ENCODE measurements around the gene MDM4. TPM values are rescaled to one million over a fixed set of nuclear protein-coding genes. Genes with fewer than 3 reads are reported as not detected.

The MDM4 gene
- total and polyA plus RNA-seq, 2 donors (not counting 3 experiments of a cell fraction or from before 2014, with no cell fraction given), result 11.7 to 67.0 TPM

DNA sequence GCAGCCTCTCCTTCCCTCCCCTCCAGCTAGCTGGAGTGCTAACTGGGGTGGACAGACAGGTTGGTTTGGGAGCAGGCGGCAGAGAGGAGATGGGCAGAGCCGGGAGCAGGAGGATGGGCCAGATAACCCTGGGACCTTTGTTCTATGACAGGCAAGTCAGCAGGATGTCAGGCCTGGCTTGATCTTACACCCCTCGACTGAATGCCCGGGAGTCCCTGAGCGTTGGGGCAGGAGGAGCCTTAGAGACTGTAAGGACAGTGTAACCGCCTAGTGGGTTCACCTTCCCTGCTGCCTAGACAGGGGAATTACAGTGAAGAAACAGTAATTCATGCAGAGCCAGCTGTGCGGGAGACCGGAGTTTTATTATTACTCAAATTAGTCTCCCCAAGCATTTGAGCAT is 60.2 kb downstream of the MDM4 start:
- no peaks in the 10 kb centered on the region for H3K9me3 ChIP-seq (replicated peaks; ENCODE audit: control insufficient read depth, insufficient read depth, low read length)
- CTCF ChIA-PET, result interaction anchor here (1.0 to 3.4 kb wide), 3 partner anchors 10 to 232 kb away, joined by 4 to 29 read pairs (median 18); no protein-coding TSS in a partner anchor
- TF ChIP-seq JUN (IDR thresholded peaks at IDR 0.05; ENCODE audit: borderline replicate concordance, insufficient read depth, insufficient read length, low read depth) (no peak), POLR2AphosphoS5 (IDR thresholded peaks at IDR 0.05; ENCODE audit: insufficient read depth, low read depth, low read length) (no peak), POLR2A (IDR thresholded peaks at IDR 0.05; ENCODE audit: low read depth, low read length) (no peak), GATA2 (IDR thresholded peaks at IDR 0.05; ENCODE audit: insufficient read depth, insufficient read length, low read depth, low read length) (no peak), MYC (IDR thresholded peaks at IDR 0.05; ENCODE audit: low read depth, low read length) (no peak)
- TF ChIP-seq, protein P1, sequence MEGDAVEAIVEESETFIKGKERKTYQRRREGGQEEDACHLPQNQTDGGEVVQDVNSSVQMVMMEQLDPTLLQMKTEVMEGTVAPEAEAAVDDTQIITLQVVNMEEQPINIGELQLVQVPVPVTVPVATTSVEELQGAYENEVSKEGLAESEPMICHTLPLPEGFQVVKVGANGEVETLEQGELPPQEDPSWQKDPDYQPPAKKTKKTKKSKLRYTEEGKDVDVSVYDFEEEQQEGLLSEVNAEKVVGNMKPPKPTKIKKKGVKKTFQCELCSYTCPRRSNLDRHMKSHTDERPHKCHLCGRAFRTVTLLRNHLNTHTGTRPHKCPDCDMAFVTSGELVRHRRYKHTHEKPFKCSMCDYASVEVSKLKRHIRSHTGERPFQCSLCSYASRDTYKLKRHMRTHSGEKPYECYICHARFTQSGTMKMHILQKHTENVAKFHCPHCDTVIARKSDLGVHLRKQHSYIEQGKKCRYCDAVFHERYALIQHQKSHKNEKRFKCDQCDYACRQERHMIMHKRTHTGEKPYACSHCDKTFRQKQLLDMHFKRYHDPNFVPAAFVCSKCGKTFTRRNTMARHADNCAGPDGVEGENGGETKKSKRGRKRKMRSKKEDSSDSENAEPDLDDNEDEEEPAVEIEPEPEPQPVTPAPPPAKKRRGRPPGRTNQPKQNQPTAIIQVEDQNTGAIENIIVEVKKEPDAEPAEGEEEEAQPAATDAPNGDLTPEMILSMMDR (IDR thresholded peaks at IDR 0.05; ENCODE audit: extremely low read depth in 1 of 2, insufficient read depth in 1 of 2, low read depth in 1 of 2, low read length in 2 of 2), result no peak

More for the DNA sequence above, 60.2 kb downstream of the MDM4 start:
- Histone ChIP-seq H3K9ac (replicated peaks; ENCODE audit: extremely low read depth, insufficient read depth, low read length) (no peak overlapping the region), H4K20me1 (replicated peaks; ENCODE audit: control insufficient read depth, extremely low read depth, insufficient read depth, low read length) (no peaks in the 10 kb centered on the region), H3K27me3 (ENCODE audit: control insufficient read depth in 2 of 2, insufficient read depth in 2 of 2, low read length in 2 of 2) (no peaks in the 10 kb centered on the region), H3K4me3 (replicated peaks in 1 of 3; ENCODE audit: insufficient read depth in 1 of 3, low read depth in 1 of 3, low read length in 3 of 3) (no peak overlapping the region), H3K27ac (ENCODE audit: insufficient read depth, low read depth, low read length) (no peak overlapping the region), H3K4me1 (ENCODE audit: control insufficient read depth, extremely low read depth, insufficient read depth, low read length) (peaks cover 4% of the 10 kb centered on the region), H2AFZ (ENCODE audit: low read depth, low read length) (no peak overlapping the region), H3K36me3 (ENCODE audit: control insufficient read depth in 2 of 2, extremely low read depth in 1 of 2, insufficient read depth in 2 of 2, low read length in 2 of 2) (no peaks in the 10 kb centered on the region), H3K4me2 (ENCODE audit: insufficient read depth, low read length) (no peak overlapping the region), H3K79me2 (ENCODE audit: control insufficient read depth, insufficient read depth, low read length) (no peaks in the 10 kb centered on the region), H3K9me1 (replicated peaks; ENCODE audit: control insufficient read depth, extremely low read depth, insufficient read depth, low read length) (no peaks in the 10 kb centered on the region)
- DNase-seq (ENCODE audit: low read depth, low spot score) (no peak), FAIRE-seq (no peak)
- POLR2A ChIA-PET, result no interaction called here
- dilution Hi-C loops (cut with MboI; ENCODE audit: extremely low pct_ligation_motif_present, low sequenced_read_pairs) (no loop called here), intact Hi-C loops (cut with micrococcal nuclease) (no loop called here)
- BruUV-seq (replicated peaks), result no TSS peak

Data from endothelial cell of umbilical vein (primary cell).